OCI-LY1 (cell line): ENCODE results near the gene JPH2.

ENCODE experiments used
- CTCF ChIP-seq: fragments of 200-600 bp; sonication (generic), shearing (Covaris generic); IDR thresholded peaks from 2 replicates; pipeline ENCODE4 v1.5.1; 2017; ENCODE audit warnings: mild to moderate bottlenecking, antibody characterized with exemption, low read length, moderate library complexity, mixed read lengths
- EZH2 ChIP-seq: fragments of 200-600 bp; sonication (generic), shearing (Covaris generic); IDR thresholded peaks from 2 replicates; pipeline ENCODE4 v1.8.0; 2017; ENCODE audit warnings: borderline replicate concordance, mixed run types, mild to moderate bottlenecking, antibody characterized with exemption, low read length, moderate library complexity, mixed read lengths

GRCh38 chr20:44112889-44113617, 73.9 kb downstream of the JPH2 start:
- TF ChIP-seq CTCF (no peak), EZH2 (no peak)
